Natural killer cell treated with Interleukin-12 subunit alpha and Interleukin-12 subunit beta and Interleukin-15 and Interleukin-18, amount 100 ng/mL, for 72 hours (primary cell): ENCODE measurements around the gene TK1. TPM values are rescaled to one million over a fixed set of nuclear protein-coding genes. Genes with fewer than 3 reads are reported as not detected.
A peak's percentile ranks its signal among the peaks of the same experiment; 100 is the strongest.

Experiments
- ATAC-seq, 2 donors: fragments of 150-1000 bp; cut with Tn5 transposase in 1 of 2; sonication (Bioruptor Pico), chemical (Tn5 transposase) in 1 of 2; 2 replicates each; pipeline ENCODE4 v1.10.0; 2021
- DNase-seq: peaks from one replicate; pipeline ENCODE4 v3.0.0; 2022; ENCODE audit warnings: low spot score
- H3K27ac Mint-ChIP-seq, 2 donors: 1 replicate in 1 of 2; 2 replicates in 1 of 2; pipeline ENCODE4 v1.8.0; 2022; ENCODE audit warnings: mixed read lengths in 2 of 2, mild to moderate bottlenecking in 1 of 2, moderate library complexity in 1 of 2
- H3K27me3 Mint-ChIP-seq, 2 donors: 1 replicate in 1 of 2; 2 replicates in 1 of 2; pipeline ENCODE4 v1.8.0; 2022; ENCODE audit warnings: mixed read lengths in 2 of 2
- H3K36me3 Mint-ChIP-seq: one replicate; pipeline ENCODE4 v1.8.0; 2022; ENCODE audit warnings: mixed read lengths
- H3K4me1 Mint-ChIP-seq, 2 donors: 1 replicate in 1 of 2; 2 replicates in 1 of 2; pipeline ENCODE4 v1.8.0; 2022; ENCODE audit warnings: low read depth in 2 of 2, mixed read lengths in 2 of 2, mild to moderate bottlenecking in 1 of 2
- H3K4me3 Mint-ChIP-seq: one replicate; pipeline ENCODE4 v1.8.0; 2022; ENCODE audit warnings: mixed read lengths
- H3K9me3 Mint-ChIP-seq: 2 replicates; pipeline ENCODE4 v1.8.0; 2022; ENCODE audit warnings: mixed read lengths
- total RNA-seq, 2 donors: library from RNA; stranded (reverse); gene quantifications; one replicate each; pipeline ENCODE4 v1.2.3, GENCODE V29; 2022

The TK1 gene
- total RNA-seq, 2 donors from 2014 or later, result 66.8 to 138 TPM

DNA sequence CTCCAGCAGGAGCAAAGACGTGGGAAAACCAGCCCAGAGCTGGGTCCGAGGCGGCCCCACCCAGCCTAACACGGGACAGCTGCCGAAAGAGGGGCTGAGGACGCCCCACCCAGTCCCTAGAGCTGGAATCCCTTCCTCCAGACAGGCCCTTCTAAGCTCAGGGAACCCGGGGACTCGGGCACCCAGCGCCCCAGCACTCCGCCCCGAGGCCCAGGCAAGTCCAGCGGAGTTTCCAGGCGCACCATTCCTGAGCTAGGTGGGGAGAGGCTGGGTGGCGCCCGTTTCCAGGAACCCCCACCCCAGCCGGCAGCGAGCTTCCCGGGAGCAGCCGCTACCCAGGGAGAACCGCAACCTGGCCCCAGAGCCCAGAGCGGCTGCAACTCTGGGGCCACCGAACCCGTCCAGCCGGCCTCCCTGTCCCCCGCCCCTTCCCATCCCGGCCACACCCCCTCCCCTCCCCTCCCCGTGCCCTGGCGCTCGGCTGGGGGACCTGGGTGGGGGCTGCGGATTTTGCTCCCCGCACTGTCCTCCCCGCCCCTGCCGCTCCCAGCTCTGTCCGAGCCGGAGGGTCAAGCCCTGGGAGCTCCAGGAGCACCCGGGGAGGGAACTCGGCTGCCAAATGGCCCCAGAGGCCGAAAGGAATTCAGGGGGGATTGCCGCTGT, 58.8 kb downstream of the TK1 start:
- H3K27ac Mint-ChIP-seq, result peak overlapping the region; percentile 81 to 90
- peaks cover 32 to 43% of the 10 kb centered on the region in 2 donors for H3K4me1 Mint-ChIP-seq
- no peaks in the 10 kb centered on the region for H3K9me3 Mint-ChIP-seq
- no peaks in the 10 kb centered on the region for H3K27me3 Mint-ChIP-seq
- peaks cover 7% of the 10 kb centered on the region for H3K36me3 Mint-ChIP-seq
- ATAC-seq, result no peak
- peak; percentile 61 for DNase-seq
- H3K4me3 Mint-ChIP-seq, result peak overlapping the region; percentile 84

DNA sequence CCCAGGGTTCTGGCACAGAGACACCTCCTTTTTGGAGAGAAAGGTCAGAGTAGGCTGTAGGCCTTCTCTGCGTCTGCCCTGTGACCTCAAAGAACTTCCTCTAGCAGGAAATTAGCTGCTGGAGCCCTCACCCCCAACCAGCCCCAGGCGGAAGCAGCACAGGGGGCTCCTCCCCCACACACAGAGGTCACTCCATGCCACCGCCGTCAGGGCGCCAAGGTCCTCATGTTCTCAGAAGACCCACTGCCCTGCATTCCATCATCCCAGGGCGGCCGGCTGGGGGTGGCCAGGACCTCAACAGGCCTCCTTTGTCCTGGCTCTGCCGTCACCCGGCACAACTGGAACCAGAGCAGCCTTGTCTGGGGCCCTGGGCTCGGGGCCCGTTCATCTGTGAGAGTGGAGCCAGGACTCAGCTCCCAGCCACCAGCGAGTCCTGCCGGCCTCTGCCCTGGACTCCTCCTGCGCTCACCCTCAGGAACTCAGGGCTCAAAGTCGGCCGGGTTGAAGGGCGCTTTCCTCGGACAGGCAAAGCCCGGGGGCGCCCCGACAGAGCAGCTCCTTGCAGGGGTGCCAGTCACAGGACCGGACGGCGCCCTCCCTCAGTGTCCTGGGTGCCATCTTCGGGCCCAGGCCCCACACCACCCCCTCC, 59.5 kb downstream of the TK1 start:
- ATAC-seq, result peak; percentile 64 to 70
- Mint-ChIP-seq H3K9me3 (no peaks in the 10 kb centered on the region), H3K4me3 (peak overlapping the region; percentile 84), H3K4me1 (peaks cover 39 to 46% of the 10 kb centered on the region in 2 donors), H3K36me3 (peaks cover 7% of the 10 kb centered on the region), H3K27me3 (no peaks in the 10 kb centered on the region), H3K27ac (peak overlapping the region; percentile 81 to 90)
- DNase-seq, result peak; percentile 86

DNA sequence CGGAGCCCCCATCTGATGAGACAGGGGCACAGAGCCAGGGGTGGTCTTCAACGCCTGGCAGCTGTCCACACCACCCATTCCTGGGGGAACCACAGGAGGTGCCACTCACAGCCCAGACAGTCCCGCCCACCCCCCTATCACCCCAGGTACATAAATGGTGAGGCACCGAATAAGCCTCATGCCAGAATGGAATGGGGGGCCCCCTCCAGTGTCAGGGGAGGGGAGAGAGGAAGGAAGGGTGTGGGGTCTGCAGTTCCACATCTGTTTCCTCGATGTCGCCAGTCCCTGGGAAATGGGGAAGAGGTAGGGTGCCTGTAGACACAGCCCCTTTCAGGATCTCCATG, 60.0 kb downstream of the TK1 start:
- Mint-ChIP-seq H3K4me3 (peak overlapping the region; percentile 84), H3K4me1 (peaks cover 42 to 48% of the 10 kb centered on the region in 2 donors), H3K27ac (peak overlapping the region; percentile 81 to 90), H3K27me3 (no peaks in the 10 kb centered on the region), H3K36me3 (peaks cover 7% of the 10 kb centered on the region), H3K9me3 (no peaks in the 10 kb centered on the region)
- DNase-seq (no peak), ATAC-seq (no peak)

DNA sequence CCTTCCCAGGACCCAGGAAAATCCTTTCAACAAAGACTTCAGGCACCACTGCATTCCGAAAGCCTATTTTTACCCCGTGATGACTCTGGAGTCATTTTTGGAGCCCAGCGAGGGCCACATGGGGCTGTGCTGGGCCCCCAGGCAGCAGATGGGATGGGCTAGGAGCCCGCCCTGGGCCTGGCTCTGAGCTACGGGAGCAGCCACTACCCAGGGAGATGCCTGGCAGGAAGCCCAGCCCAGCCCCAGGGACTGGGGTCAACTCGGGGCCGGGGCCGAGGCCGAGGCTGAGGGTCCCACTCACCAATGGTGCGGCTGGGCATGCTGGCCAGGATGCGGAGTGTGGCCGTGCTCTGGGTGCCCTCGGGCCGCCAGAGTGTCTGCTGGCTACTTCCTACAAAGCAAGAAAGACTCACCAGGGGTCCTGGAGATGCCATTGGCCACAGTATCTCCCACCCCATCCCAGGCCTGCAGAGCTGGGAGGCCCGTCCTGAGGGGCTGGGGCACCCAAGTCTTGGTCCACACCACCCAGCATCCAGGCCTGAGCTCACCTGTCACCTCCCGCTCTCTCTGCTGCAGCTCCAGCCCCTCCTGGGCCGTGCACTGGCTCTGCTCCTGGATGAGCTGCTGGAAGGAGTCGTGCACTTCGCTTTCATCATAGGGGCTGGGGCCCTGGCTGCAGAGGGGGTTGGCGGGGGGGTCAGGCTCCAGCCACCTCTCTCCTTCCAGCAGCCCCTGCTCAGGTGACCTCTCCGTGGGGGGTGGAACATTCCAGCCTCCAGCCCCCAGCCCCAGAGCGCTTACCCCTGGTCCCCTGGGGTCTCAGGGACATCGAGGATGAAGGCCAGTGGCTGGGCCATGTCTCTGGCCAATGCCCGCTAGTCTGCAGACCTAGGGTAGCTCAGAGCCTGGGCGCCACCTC, 60.6 kb downstream of the TK1 start:
- ATAC-seq, result no peak
- peaks cover 7% of the 10 kb centered on the region for H3K36me3 Mint-ChIP-seq
- H3K4me3 Mint-ChIP-seq, result peak overlapping the region; percentile 84
- no peaks in the 10 kb centered on the region for H3K9me3 Mint-ChIP-seq
- peaks cover 46 to 54% of the 10 kb centered on the region in 2 donors for H3K4me1 Mint-ChIP-seq
- no peaks in the 10 kb centered on the region for H3K27me3 Mint-ChIP-seq
- peak overlapping the region; percentile 81 to 90 for H3K27ac Mint-ChIP-seq
- no peak for DNase-seq

DNA sequence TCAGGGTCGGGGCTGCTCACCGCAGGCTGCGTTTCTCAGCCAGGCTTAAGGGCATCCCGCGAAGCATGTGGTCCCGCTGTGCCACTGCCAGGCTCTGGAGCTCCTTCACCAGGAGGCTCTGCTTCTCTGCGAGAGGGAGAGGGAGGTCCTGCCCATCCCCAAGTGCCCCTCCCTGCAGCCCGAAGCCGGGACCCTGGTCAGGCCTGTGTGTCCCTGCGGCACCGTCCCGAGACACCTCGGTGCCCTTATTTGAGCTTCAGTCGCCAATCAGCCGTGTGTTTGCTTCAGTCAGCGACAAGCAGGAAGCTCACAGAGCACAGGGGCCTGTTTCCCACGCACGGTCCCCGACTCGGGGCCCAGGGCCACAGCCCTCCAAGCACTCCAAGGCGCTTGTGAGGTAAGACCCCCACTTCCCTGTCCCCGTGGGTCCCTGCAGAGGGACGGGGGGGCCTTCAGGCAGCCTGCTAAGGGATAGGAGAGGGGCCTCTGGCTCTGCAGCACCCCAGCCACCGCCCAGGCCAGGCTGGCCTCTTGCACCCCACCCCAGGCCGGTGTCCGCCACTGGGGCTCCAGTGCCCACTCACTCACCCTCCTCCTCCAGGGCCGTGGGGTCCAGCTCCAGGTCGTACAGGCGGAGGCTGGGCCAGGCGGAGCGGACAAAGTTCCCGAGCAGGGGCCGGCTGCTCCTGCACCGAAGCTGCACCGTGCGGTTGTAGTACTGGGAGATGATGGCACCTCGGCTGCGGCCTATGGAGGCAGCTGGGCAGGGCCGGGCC, 61.5 kb downstream of the TK1 start:
- Mint-ChIP-seq H3K27me3 (no peaks in the 10 kb centered on the region), H3K36me3 (peaks cover 7% of the 10 kb centered on the region), H3K4me3 (peak overlapping the region; percentile 50), H3K4me1 (peaks cover 50 to 56% of the 10 kb centered on the region in 2 donors), H3K27ac (peak overlapping the region in 1 of 2 donors; percentile 81), H3K9me3 (no peaks in the 10 kb centered on the region)
- DNase-seq (peak; percentile 61), ATAC-seq (no peak)

DNA sequence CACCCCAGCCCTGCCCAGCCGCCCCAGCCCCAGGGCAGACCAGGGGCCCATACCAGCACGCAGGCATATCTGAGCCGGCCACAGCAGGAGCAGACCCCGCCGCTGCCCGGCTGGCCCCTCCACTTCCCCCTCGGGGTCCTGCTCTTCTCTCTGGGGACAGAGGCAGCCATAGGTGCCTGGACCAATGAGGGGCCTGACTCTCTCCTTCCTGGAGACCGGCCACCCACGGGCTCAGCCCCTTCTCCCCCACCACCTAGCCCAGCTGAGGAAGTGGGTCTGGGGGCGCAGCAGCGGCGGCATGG, 62.1 kb downstream of the TK1 start:
- peaks cover 46 to 54% of the 10 kb centered on the region in 2 donors for H3K4me1 Mint-ChIP-seq
- peak overlapping the region in 1 of 2 donors; percentile 33 for H3K27ac Mint-ChIP-seq
- H3K4me3 Mint-ChIP-seq, result peak overlapping the region; percentile 88
- no peaks in the 10 kb centered on the region for H3K9me3 Mint-ChIP-seq
- no peak for ATAC-seq
- no peaks in the 10 kb centered on the region for H3K27me3 Mint-ChIP-seq
- peaks cover 7% of the 10 kb centered on the region for H3K36me3 Mint-ChIP-seq
- no peak for DNase-seq

Other genes starting within 250 kb of the TK1 start
- gene TNRC6C, start 228.3 kb downstream of the TK1 start, total RNA-seq, result 10 to 100 TPM; 28.1 to 32.1 TPM
- 100 to 1,000 TPM; 282 to 351 TPM for gene TMC6, start 58.3 kb downstream of the TK1 start, total RNA-seq
- gene TMC8, start 56.3 kb downstream of the TK1 start, total RNA-seq, result 100 to 1,000 TPM in 1 of 2 donors, 10 to 100 TPM in 1; 87.1 to 209 TPM
- gene C17orf99, start 40.7 kb downstream of the TK1 start, total RNA-seq, result not detected
- gene SYNGR2, start 18.5 kb downstream of the TK1 start, total RNA-seq, result 100 to 1,000 TPM in 1 of 2 donors, 10 to 100 TPM in 1; 84.9 to 120 TPM
- gene AFMID, start 310 bp upstream of the TK1 start, total RNA-seq, result 10 to 100 TPM; 17.0 to 49.7 TPM
- gene BIRC5, start 27.2 kb upstream of the TK1 start, total RNA-seq, result 100 to 1,000 TPM in 1 of 2 donors, 10 to 100 TPM in 1; 42.4 to 100 TPM
- not detected for gene TMEM235, start 44.6 kb upstream of the TK1 start, total RNA-seq
- gene SOCS3, start 173.0 kb upstream of the TK1 start, total RNA-seq, result 100 to 1,000 TPM; 110 to 156 TPM
- 100 to 1,000 TPM in 1 of 2 donors, 10 to 100 TPM in 1; 83.0 to 139 TPM for gene PGS1, start 191.6 kb upstream of the TK1 start, total RNA-seq